GM12878 (cell line): Measurements from ENCODE around the gene CSTB. TPM values are rescaled to one million over a fixed set of nuclear protein-coding genes. Genes with fewer than 3 reads are reported as not detected.

Experiments used
- ATAC-seq: fragments of 200-7000 bp; cut with Tn5 transposase; 3 replicates; pipeline ENCODE4 v1.9.1; 2020; ENCODE audit warnings: mild to moderate bottlenecking, moderate library complexity
- BruUV-seq: library from RNA; stranded (reverse); fragments of 400-500 nt; replicated peaks from 2 replicates; lab custom pipeline; 2021; lab: Mats Ljungman, UMichigan
- CTCF ChIA-PET: fragments of 300-600 bp; sonication (Branson Sonifier 250); formaldehyde crosslinking; extraction: SDS; loops from one replicate; lab custom pipeline; 2021; ENCODE audit warnings: inconsistent platforms; lab: Yijun Ruan, JAX
- POLR2A ChIA-PET: fragments of 350-600 bp; formaldehyde crosslinking; extraction: SDS; loops from one replicate; lab custom pipeline; 2021; ENCODE audit warnings: inconsistent platforms; lab: Charles Lee
- RAD21 ChIA-PET: fragments of 300-600 bp; sonication (Branson Sonifier 250); formaldehyde crosslinking; loops from one replicate; lab custom pipeline; 2023; ENCODE audit warnings: antibody characterized with exemption; ENCODE audit not compliant: unreplicated experiment; lab: Charles Lee
- SMC1A ChIA-PET: fragments of 300-600 bp; sonication (Branson Sonifier 250); formaldehyde crosslinking; loops from one replicate; lab custom pipeline; 2023; ENCODE audit not compliant: unreplicated experiment, uncharacterized antibody; lab: Charles Lee
- DNase-seq: peaks from one replicate; pipeline ENCODE4 v3.0.0-alpha.2; 2011; ENCODE audit warnings: low read depth, low spot score
- FAIRE-seq: peaks from 3 replicates; lab custom pipeline; 2011; peaks lifted over from hg19 to GRCh38; lab: Jason Lieb, UNC
- H2AFZ ChIP-seq: 2 replicates; pipeline ENCODE4 v1.6.0; 2011; ENCODE audit warnings: low read depth, low read length, control low read depth; ENCODE audit not compliant: control insufficient read depth
- H3K27ac ChIP-seq: 2 replicates; pipeline ENCODE4 v1.5.1; 2011; ENCODE audit warnings: control low read depth; ENCODE audit not compliant: control insufficient read depth, insufficient read depth
- H3K27me3 ChIP-seq, 2 experiments: replicated peaks in 1 of 2; 2 replicates each; pipeline versions ENCODE4 v1.6.0 to v1.6.1; 2011; ENCODE audit warnings: low read length in 1 of 2; ENCODE audit not compliant: control insufficient read depth in 2 of 2, insufficient read depth in 2 of 2
- H3K36me3 ChIP-seq, 2 experiments: 2 replicates each; pipeline ENCODE4 v1.5.1; 2011; ENCODE audit warnings: low read length in 1 of 2; ENCODE audit not compliant: control insufficient read depth in 2 of 2, insufficient read depth in 2 of 2
- H3K4me1 ChIP-seq: 2 replicates; pipeline ENCODE4 v1.6.1; 2011; ENCODE audit warnings: mild to moderate bottlenecking, low read length, moderate library complexity, mixed read lengths; ENCODE audit not compliant: control insufficient read depth, insufficient read depth
- H3K4me2 ChIP-seq: 2 replicates; pipeline ENCODE4 v1.6.0; 2011; ENCODE audit warnings: control low read depth; ENCODE audit not compliant: control insufficient read depth, insufficient read depth
- H3K4me3 ChIP-seq: fragments of 200-600 bp; sonication (generic); 2 replicates; pipeline ENCODE4 v1.5.1; 2016
- H3K79me2 ChIP-seq: 2 replicates; pipeline ENCODE4 v1.6.0; 2011; ENCODE audit warnings: low read length; ENCODE audit not compliant: control insufficient read depth, insufficient read depth
- H3K9ac ChIP-seq: 2 replicates; pipeline ENCODE4 v1.8.0; 2011; ENCODE audit warnings: low read length, control low read depth, mixed read lengths; ENCODE audit not compliant: control insufficient read depth, insufficient read depth
- H3K9me3 ChIP-seq: replicated peaks from 3 replicates; pipeline ENCODE4 v1.5.1; 2011; ENCODE audit warnings: mild to moderate bottlenecking, low read length; ENCODE audit not compliant: control insufficient read depth, insufficient read depth
- H4K20me1 ChIP-seq: 2 replicates; pipeline ENCODE4 v1.6.0; 2011; ENCODE audit not compliant: control insufficient read depth, insufficient read depth
- BHLHE40 ChIP-seq, 2 experiments: fragments of 450-650 bp in 1 of 2; IDR thresholded peaks; 2 replicates each; pipeline ENCODE4 v1.6.1; 2011 to 2017; ENCODE audit warnings: low read depth in 2 of 2, borderline replicate concordance in 1 of 2, improper control_type of control experiment in 1 of 2, low read length in 1 of 2, mild to moderate bottlenecking in 1 of 2
- CEBPB ChIP-seq, 2 experiments: fragments of 150-350 bp in 1 of 2; IDR thresholded peaks; 2 replicates each; pipeline ENCODE4 v1.6.1; 2012 to 2014; ENCODE audit warnings: low read depth in 2 of 2, low read length in 2 of 2, borderline replicate concordance in 1 of 2, inconsistent platforms in 1 of 2
- CHD2 ChIP-seq: IDR thresholded peaks from 2 replicates; pipeline ENCODE4 v1.6.1; 2011; ENCODE audit warnings: low read depth, low read length, improper control_type of control experiment, borderline replicate concordance
- GATAD2B ChIP-seq: fragments of 450-650 bp; conservative IDR thresholded peaks from 2 replicates; pipeline ENCODE4 v1.6.1; 2017; ENCODE audit warnings: low read depth, mild to moderate bottlenecking, moderate library complexity
- LARP7 ChIP-seq: fragments of 450-650 bp; IDR thresholded peaks from 2 replicates; pipeline ENCODE4 v1.6.1; 2017; ENCODE audit warnings: mild to moderate bottlenecking
- NR2C1 ChIP-seq: fragments of 450-650 bp; IDR thresholded peaks from 2 replicates; pipeline ENCODE4 v1.6.1; 2017; ENCODE audit warnings: antibody characterized with exemption, mild to moderate bottlenecking, moderate library complexity
- NR2C2 ChIP-seq: IDR thresholded peaks from 2 replicates; pipeline ENCODE4 v1.6.1; 2011; ENCODE audit warnings: borderline replicate concordance, low read depth; ENCODE audit not compliant: control insufficient read depth, insufficient read length
- SMC3 ChIP-seq: IDR thresholded peaks from 2 replicates; pipeline ENCODE4 v1.6.1; 2011; ENCODE audit warnings: low read length, improper control_type of control experiment, borderline replicate concordance
- SUPT20H ChIP-seq: IDR thresholded peaks from 2 replicates; pipeline ENCODE4 v1.6.1; 2011; ENCODE audit warnings: low read depth, mild to moderate bottlenecking, low read length, moderate library complexity, borderline replicate concordance; ENCODE audit not compliant: control insufficient read depth
- ZNF217 ChIP-seq: fragments of 450-650 bp; IDR thresholded peaks from 2 replicates; pipeline ENCODE4 v1.6.1; 2017; ENCODE audit warnings: antibody characterized with exemption, mild to moderate bottlenecking
- WGBS: methylation state at CpG from one replicate; pipeline ENCODE4 v1.1.6; 2016; ENCODE audit warnings: low lambda C conversion rate; ENCODE audit not compliant: insufficient replicate concordance, insufficient coverage; ENCODE audit errors: missing lambda C conversion rate; 5-methylcytosine and 5-hydroxymethylcytosine counted together
- in situ Hi-C: fragments of 300-500 bp; cut with MboI; formaldehyde crosslinking; loops from 9 replicates; pipeline ENCODE4 v1.14.3; 2018; ENCODE audit warnings: mixed read lengths
- intact Hi-C: fragments of 100-400 bp; cut with micrococcal nuclease; formaldehyde crosslinking; loops from one replicate; pipeline ENCODE4 v1.14.2; 2022; ENCODE audit not compliant: unreplicated experiment
- polyA plus RNA-seq, 11 experiments: library from polyadenylated mRNA; depleted of rRNA in 4 of 11; unstranded in 6 of 11; stranded (reverse) in 5 of 11; fragments of >200 nt; fragmentation: Nextera tagmentation in 4 of 11; fragmentation: Illumina TruSeq in 1 of 11; extraction: Ambion mirVana in 4 of 11; extraction: Trizol in 1 of 11; gene quantifications; 1 replicate in 1 of 11; 2 replicates in 10 of 11; pipeline versions ENCODE4 v1.2.1 to v1.2.3, GENCODE V29; 2011 to 2016; ENCODE audit warnings: inconsistent platforms in 2 of 11, missing spikeins in 2 of 11, low read depth in 1 of 11
- total RNA-seq, 4 experiments: library from RNA; depleted of rRNA in 3 of 4; stranded (reverse); fragments of >200 nt in 3 of 4; fragmentation: Illumina TruSeq in 1 of 4; extraction: Trizol in 1 of 4; gene quantifications; 2 replicates each; pipeline versions ENCODE4 v1.2.1 to v1.2.3, GENCODE V29; 2013 to 2021
- TF ChIP-seq, protein P1 (sequence below): fragments of 450-650 bp; IDR thresholded peaks from 2 replicates; pipeline ENCODE4 v1.6.1; 2018; ENCODE audit warnings: borderline replicate concordance, mild to moderate bottlenecking; ENCODE audit not compliant: partially characterized antibody

Gene CSTB
- total and polyA plus RNA-seq, 10 of the 15 experiments (the other 5 are each of a cell fraction or from before 2014, with no cell fraction given) = 12.5 to 82.7 (median 41.9) TPM

DNA sequence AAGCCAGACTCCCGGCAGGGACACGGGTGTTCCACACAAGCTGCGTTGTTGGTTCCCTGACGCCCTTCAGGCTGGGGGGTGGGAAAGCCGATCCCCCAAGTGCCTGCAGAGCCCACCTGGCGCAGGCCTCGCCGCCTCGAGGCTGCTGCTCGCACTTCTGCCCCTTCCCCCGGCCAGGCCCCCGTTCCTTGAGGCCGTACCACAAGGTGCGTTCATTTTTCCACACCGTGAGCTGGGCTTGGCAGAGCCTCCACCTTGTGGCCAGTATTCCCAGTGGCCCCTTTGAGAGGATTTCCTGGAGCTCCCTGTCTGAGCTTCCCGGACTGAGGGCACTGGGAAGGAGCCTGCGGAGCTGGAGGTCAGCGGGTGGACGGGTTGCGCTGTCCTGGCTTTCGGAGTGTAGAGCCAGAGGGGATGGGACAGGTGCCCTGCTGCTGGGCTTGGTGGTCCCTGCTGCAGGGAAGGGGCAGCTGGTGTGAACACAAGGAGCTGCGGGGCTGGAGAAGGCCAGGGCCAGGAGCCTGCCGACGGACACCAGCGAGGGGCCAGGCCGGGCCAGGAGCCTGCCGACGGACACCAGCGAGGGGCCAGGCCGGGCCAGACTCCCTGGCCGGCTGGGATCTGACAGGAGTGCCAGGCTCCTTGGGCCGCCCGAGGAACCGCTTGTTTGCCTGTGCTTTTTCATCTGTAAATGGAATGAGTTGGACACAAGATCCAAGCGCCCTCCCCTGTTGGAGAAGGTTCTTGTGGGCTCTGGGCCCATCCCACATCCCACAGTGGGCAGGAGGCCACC is 38.8 kb downstream of the CSTB start:
- ChIA-PET RAD21 (no interaction called here), POLR2A (interaction anchor here (0.9 kb wide), 1 partner anchor 18 kb away, joined by 4 read pairs; no protein-coding TSS in a partner anchor), SMC1A (no interaction called here), CTCF (no interaction called here)
- no peaks in the 10 kb centered on the region for H3K4me1 ChIP-seq
- no peaks in the 10 kb centered on the region; the same call in 1 of the 2 replicates for H4K20me1 ChIP-seq
- WGBS = 95% methylated on average over 35 of the region's 35 CpGs
- H3K27me3 ChIP-seq = no peaks in the 10 kb centered on the region
- no peak overlapping the region for H3K4me2 ChIP-seq
- peaks cover 7 to 20% of the 10 kb centered on the region in 2 experiments; a peak in 3 of 4 replicates for H3K36me3 ChIP-seq
- H3K9me3 ChIP-seq = no peaks in the 10 kb centered on the region
- ATAC-seq (no peak), FAIRE-seq (no peak), DNase-seq (no peak)
- in situ Hi-C loops (no loop called here), intact Hi-C loops (no loop called here)
- no peak overlapping the region for H3K4me3 ChIP-seq
- H2AFZ ChIP-seq = no peak overlapping the region
- BruUV-seq = no TSS peak
- TF ChIP-seq GATAD2B (no peak), SMC3 (no peak), NR2C1 (no peak), ZNF217 (no peak)
- no peaks in the 10 kb centered on the region; the same call in none of the 2 replicates for H3K79me2 ChIP-seq
- H3K27ac ChIP-seq = no peak overlapping the region
- no peak overlapping the region for H3K9ac ChIP-seq

DNA sequence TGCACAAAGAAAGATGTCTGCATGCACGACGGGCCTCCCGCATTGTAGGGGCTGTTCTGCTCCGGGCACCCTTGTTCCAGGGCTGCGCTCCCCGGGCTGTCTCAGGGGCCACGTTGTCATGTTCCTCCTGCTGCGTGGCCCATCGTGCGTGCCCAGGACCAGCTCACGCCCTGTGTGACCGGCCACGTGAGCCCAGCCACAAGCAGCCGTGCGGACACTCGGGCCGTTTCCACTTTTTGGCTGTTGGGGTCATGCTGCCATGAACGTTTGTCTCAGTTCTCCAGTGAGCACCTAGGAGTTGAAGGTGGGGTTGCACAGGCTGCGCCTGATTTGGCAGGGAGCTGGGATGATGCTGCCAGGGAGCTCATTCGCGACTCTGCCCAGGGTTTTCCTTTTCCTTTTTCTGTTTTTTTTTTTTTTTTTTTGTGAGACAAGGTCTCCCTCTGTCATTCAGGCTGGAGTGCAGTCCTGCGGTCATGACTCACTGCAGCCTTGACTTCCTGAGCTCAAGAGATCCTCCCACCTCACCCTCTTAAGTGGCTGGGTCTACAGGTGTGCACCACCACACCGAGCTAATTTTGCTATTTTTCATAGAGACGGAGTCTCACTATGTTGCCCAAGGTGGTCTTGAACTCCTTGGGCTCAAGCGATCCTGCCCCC is 39.8 kb downstream of the CSTB start:
- ATAC-seq (no peak), DNase-seq (no peak), FAIRE-seq (no peak)
- H4K20me1 ChIP-seq = no peaks in the 10 kb centered on the region; the same call in 1 of the 2 replicates
- H3K4me3 ChIP-seq = no peak overlapping the region
- RAD21 ChIA-PET = no interaction called here
- H3K27me3 ChIP-seq = no peaks in the 10 kb centered on the region
- no peaks in the 10 kb centered on the region for H3K4me1 ChIP-seq
- SMC1A ChIA-PET = interaction anchor here (0.8 kb wide), 1 partner anchor 9 kb away, joined by 3 read pairs; no protein-coding TSS in a partner anchor
- intact Hi-C loops (no loop called here), in situ Hi-C loops (no loop called here)
- H3K27ac ChIP-seq = no peak overlapping the region
- no peaks in the 10 kb centered on the region for H3K9me3 ChIP-seq
- H2AFZ ChIP-seq = no peak overlapping the region
- CTCF ChIA-PET = no interaction called here
- H3K9ac ChIP-seq = no peak overlapping the region
- BruUV-seq = no TSS peak
- H3K4me2 ChIP-seq = no peak overlapping the region
- 90% methylated on average over 24 of the region's 25 CpGs for WGBS
- H3K79me2 ChIP-seq = no peaks in the 10 kb centered on the region; the same call in none of the 2 replicates
- POLR2A ChIA-PET = interaction anchor here (0.6 to 0.9 kb wide), 3 partner anchors 17 to 150 kb away, joined by 3 to 4 read pairs (median 3); no protein-coding TSS in a partner anchor
- peaks cover 9 to 17% of the 10 kb centered on the region in 2 experiments; a peak in 3 of 4 replicates for H3K36me3 ChIP-seq
- TF ChIP-seq CEBPB (IDR thresholded peaks at IDR 0.05; ENCODE audit: borderline replicate concordance in 1 of 2, low read depth in 2 of 2, low read length in 2 of 2) (no peak), NR2C2 (no peak), LARP7 (no peak), BHLHE40 (IDR thresholded peaks at IDR 0.05; ENCODE audit: borderline replicate concordance in 1 of 2, low read depth in 2 of 2, low read length in 1 of 2) (no peak), CHD2 (no peak), SUPT20H (no peak)
- TF ChIP-seq, protein P1, sequence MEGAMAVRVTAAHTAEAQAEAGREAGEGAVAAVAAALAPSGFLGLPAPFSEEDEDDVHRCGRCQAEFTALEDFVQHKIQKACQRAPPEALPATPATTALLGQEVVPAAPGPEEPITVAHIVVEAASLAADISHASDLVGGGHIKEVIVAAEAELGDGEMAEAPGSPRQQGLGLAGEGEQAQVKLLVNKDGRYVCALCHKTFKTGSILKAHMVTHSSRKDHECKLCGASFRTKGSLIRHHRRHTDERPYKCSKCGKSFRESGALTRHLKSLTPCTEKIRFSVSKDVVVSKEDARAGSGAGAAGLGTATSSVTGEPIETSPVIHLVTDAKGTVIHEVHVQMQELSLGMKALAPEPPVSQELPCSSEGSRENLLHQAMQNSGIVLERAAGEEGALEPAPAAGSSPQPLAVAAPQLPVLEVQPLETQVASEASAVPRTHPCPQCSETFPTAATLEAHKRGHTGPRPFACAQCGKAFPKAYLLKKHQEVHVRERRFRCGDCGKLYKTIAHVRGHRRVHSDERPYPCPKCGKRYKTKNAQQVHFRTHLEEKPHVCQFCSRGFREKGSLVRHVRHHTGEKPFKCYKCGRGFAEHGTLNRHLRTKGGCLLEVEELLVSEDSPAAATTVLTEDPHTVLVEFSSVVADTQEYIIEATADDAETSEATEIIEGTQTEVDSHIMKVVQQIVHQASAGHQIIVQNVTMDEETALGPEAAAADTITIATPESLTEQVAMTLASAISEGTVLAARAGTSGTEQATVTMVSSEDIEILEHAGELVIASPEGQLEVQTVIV = no peak
